Activated CD8-positive, alpha-beta T cell treated with anti-CD3 and anti-CD28 coated beads, Interleukin-2, amount 10 ng/mL, durations not matched to agents 7 days and 5 days (primary cell): ENCODE results near the gene ZNF268. TPM values are rescaled to one million over a fixed set of nuclear protein-coding genes. Genes with fewer than 3 reads are reported as not detected.

Experiments
- ATAC-seq: fragments of 150-1000 bp; cut with Tn5 transposase; one replicate; pipeline ENCODE4 v1.10.0; 2021; ENCODE audit warnings: moderate library complexity
- CTCF ChIA-PET: fragments of 350-600 bp; sonication (Branson Sonifier 250); formaldehyde crosslinking; loops from one replicate; lab custom pipeline; 2021; ENCODE audit warnings: antibody characterized with exemption; lab: Charles Lee
- POLR2A ChIA-PET: fragments of 350-600 bp; sonication (Branson Sonifier 250); formaldehyde crosslinking; loops from one replicate; lab custom pipeline; 2021; ENCODE audit warnings: antibody characterized with exemption; lab: Charles Lee
- DNase-seq: peaks from one replicate; pipeline ENCODE4 v3.0.0-alpha.2; 2020
- H3K27ac Mint-ChIP-seq: one replicate; pipeline ENCODE4 v1.8.0; 2021; ENCODE audit warnings: mild to moderate bottlenecking, mixed read lengths
- H3K27me3 Mint-ChIP-seq: one replicate; pipeline ENCODE4 v1.8.0; 2021; ENCODE audit warnings: low read depth, mixed read lengths
- H3K36me3 Mint-ChIP-seq: one replicate; pipeline ENCODE4 v1.8.0; 2021; ENCODE audit warnings: low read depth, mixed read lengths
- H3K4me1 Mint-ChIP-seq: one replicate; pipeline ENCODE4 v1.8.0; 2021; ENCODE audit warnings: low read depth, mixed read lengths
- H3K4me3 Mint-ChIP-seq: one replicate; pipeline ENCODE4 v1.8.0; 2021; ENCODE audit warnings: mild to moderate bottlenecking, mixed read lengths
- H3K9me3 Mint-ChIP-seq: one replicate; pipeline ENCODE4 v1.8.0; 2022; ENCODE audit warnings: mixed read lengths; ENCODE audit not compliant: insufficient read depth
- total RNA-seq, 2 experiments: library from RNA; stranded (reverse); gene quantifications; one replicate each; pipeline ENCODE4 v1.2.3, GENCODE V29; 2021

The ZNF268 gene
- total RNA-seq, 2 experiments from 2014 or later: 18.0 to 19.6 TPM

DNA sequence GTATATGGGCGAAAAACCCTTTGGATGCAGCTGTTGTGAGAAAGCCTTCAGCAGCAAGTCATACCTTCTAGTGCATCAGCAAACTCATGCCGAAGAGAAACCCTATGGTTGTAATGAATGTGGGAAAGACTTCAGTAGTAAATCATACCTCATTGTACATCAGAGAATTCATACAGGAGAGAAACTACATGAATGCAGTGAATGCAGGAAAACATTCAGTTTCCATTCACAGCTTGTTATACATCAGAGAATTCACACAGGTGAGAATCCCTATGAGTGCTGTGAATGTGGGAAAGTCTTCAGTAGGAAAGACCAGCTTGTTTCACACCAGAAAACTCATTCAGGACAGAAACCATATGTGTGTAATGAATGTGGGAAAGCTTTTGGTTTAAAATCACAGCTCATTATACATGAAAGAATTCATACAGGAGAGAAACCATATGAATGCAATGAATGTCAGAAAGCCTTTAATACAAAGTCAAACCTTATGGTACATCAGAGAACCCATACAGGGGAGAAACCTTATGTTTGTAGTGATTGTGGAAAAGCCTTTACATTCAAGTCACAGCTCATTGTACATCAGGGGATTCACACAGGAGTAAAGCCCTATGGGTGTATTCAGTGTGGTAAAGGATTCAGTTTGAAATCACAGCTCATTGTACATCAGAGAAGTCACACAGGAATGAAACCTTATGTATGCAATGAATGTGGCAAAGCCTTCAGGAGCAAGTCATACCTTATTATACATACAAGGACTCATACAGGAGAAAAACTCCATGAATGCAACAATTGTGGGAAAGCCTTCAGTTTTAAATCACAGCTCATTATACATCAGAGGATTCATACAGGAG, 21.4 kb downstream of the ZNF268 start:
- H3K27ac Mint-ChIP-seq: no peak overlapping the region
- H3K36me3 Mint-ChIP-seq: peaks cover 63% of the 10 kb centered on the region
- H3K4me1 Mint-ChIP-seq: no peaks in the 10 kb centered on the region
- no peaks in the 10 kb centered on the region for H3K27me3 Mint-ChIP-seq
- ChIA-PET POLR2A (no interaction called here), CTCF (no interaction called here)
- ATAC-seq: no peak
- no peak overlapping the region for H3K4me3 Mint-ChIP-seq
- DNase-seq: no peak
- peaks cover 66% of the 10 kb centered on the region for H3K9me3 Mint-ChIP-seq

DNA sequence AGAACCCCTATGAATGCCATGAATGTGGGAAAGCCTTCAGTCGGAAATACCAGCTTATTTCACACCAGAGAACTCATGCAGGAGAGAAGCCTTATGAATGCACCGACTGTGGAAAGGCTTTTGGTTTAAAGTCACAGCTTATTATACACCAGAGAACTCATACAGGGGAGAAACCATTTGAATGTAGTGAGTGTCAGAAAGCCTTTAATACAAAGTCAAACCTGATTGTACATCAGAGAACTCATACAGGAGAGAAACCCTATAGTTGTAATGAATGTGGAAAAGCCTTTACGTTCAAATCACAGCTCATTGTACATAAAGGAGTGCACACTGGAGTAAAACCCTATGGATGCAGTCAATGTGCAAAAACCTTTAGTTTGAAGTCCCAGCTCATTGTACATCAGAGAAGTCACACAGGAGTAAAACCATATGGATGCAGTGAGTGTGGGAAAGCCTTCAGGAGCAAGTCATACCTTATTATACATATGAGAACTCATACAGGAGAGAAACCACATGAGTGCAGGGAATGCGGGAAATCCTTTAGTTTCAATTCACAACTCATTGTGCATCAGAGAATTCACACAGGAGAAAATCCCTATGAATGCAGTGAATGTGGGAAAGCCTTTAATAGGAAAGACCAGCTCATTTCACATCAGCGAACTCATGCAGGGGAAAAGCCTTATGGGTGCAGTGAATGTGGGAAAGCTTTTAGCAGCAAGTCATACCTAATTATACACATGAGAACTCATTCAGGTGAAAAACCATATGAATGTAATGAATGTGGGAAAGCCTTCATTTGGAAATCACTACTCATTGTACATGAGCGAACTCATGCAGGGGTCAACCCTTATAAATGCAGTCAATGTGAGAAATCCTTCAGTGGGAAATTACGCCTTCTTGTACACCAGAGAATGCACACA, 22.3 kb downstream of the ZNF268 start:
- POLR2A ChIA-PET: interaction anchor here (0.8 kb wide), 1 partner anchor 95 kb away, joined by 3 read pairs; no protein-coding TSS in a partner anchor
- no peak overlapping the region for H3K4me3 Mint-ChIP-seq

DNA sequence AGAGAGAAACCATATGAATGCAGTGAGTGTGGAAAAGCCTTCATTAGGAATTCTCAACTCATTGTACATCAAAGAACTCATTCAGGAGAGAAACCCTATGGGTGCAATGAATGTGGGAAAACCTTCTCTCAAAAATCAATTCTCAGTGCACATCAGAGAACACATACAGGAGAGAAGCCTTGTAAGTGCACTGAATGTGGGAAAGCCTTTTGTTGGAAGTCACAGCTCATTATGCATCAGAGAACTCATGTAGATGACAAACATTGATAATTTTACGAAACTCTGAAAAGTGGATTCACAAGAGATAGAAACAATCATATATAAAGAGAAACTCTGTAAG, 22.9 kb downstream of the ZNF268 start:
- no peak for DNase-seq
- Mint-ChIP-seq H3K4me3 (no peak overlapping the region), H3K36me3 (peaks cover 64% of the 10 kb centered on the region), H3K4me1 (no peaks in the 10 kb centered on the region), H3K27ac (no peak overlapping the region), H3K27me3 (no peaks in the 10 kb centered on the region), H3K9me3 (peaks cover 70% of the 10 kb centered on the region)
- ChIA-PET POLR2A (interaction anchor here (0.8 kb wide), 1 partner anchor 95 kb away, joined by 3 read pairs; no protein-coding TSS in a partner anchor), CTCF (no interaction called here)
- ATAC-seq: no peak

More for the DNA sequence above, 22.3 kb downstream of the ZNF268 start:
- Mint-ChIP-seq H3K4me1 (no peaks in the 10 kb centered on the region), H3K27me3 (no peaks in the 10 kb centered on the region), H3K9me3 (peaks cover 68% of the 10 kb centered on the region), H3K27ac (no peak overlapping the region), H3K36me3 (peaks cover 65% of the 10 kb centered on the region)
- CTCF ChIA-PET: no interaction called here
- ATAC-seq (no peak), DNase-seq (no peak)

DNA sequence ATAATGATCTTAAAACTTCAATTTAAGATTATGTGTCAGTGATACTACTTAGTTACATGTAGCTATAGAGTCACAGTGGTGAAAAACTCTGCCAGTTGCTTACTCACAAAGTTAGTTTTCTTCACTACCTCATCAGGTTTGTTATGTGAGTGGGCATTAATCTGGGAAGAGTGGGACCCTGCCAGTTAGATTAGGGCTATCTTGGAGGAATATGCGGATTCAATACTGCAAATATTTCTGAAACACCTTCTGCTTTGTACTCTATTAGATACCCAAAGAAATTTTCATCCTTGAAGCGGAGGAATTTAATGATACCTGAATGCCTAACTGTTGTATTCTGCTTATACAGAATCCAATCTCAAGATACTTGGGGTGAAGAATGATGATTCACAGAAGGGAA, 25.1 kb downstream of the ZNF268 start:
- ATAC-seq: no peak
- Mint-ChIP-seq H3K4me3 (no peak overlapping the region), H3K27me3 (no peaks in the 10 kb centered on the region), H3K27ac (no peak overlapping the region), H3K4me1 (no peaks in the 10 kb centered on the region), H3K9me3 (peaks cover 61% of the 10 kb centered on the region), H3K36me3 (peaks cover 44% of the 10 kb centered on the region)
- POLR2A ChIA-PET: no interaction called here
- CTCF ChIA-PET: no interaction called here
- no peak for DNase-seq

DNA sequence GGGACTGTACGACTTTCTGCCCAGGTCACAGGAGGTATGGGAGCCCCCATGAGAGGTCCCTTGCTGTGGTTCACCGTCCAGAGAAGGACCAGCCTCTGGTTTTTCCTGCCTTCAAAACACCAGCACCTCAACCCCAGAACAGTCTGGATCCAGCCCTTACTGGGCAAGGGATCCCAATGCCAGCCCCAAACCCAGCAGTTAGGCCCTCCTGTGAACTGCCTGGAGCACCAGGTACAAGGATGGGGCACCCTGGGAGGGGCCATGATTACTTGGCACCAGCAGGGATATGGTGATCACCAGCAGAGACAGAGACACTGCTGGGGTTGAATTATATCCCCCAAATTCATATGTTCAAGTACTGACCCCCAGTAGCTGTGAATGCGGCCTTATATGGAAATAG, 34.4 kb downstream of the ZNF268 start:
- no peaks in the 10 kb centered on the region for H3K4me1 Mint-ChIP-seq
- no peaks in the 10 kb centered on the region for H3K36me3 Mint-ChIP-seq
- peaks cover 29% of the 10 kb centered on the region for H3K9me3 Mint-ChIP-seq
- H3K27me3 Mint-ChIP-seq: no peaks in the 10 kb centered on the region
- ATAC-seq (no peak), DNase-seq (no peak)
- H3K4me3 Mint-ChIP-seq: no peak overlapping the region
- no peak overlapping the region for H3K27ac Mint-ChIP-seq
- CTCF ChIA-PET: no interaction called here
- POLR2A ChIA-PET: no interaction called here

DNA sequence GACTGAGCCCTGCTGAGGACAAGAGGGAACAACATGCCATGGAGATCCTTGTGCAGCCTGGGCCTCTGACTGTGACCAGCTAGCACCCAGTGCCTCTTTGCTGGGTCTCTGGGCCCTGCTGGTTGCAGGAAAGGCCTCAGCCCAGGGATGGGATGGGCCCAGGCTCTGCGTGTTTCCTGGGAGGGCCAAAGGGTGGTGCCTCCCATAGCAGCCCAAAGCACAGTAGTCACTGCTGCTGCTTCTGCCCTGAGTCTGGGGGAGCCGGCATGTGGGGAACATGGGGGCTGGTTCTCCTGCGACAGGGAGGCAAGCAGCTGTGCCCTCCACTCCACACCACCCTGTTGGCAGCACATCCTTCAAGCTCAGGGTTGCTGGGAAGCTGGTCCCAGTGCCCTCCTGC, 35.9 kb downstream of the ZNF268 start:
- Mint-ChIP-seq H3K27ac (no peak overlapping the region), H3K4me3 (no peak overlapping the region), H3K4me1 (no peaks in the 10 kb centered on the region), H3K27me3 (no peaks in the 10 kb centered on the region), H3K36me3 (no peaks in the 10 kb centered on the region), H3K9me3 (peaks cover 24% of the 10 kb centered on the region)
- ChIA-PET CTCF (no interaction called here), POLR2A (no interaction called here)
- ATAC-seq (no peak), DNase-seq (no peak)

DNA sequence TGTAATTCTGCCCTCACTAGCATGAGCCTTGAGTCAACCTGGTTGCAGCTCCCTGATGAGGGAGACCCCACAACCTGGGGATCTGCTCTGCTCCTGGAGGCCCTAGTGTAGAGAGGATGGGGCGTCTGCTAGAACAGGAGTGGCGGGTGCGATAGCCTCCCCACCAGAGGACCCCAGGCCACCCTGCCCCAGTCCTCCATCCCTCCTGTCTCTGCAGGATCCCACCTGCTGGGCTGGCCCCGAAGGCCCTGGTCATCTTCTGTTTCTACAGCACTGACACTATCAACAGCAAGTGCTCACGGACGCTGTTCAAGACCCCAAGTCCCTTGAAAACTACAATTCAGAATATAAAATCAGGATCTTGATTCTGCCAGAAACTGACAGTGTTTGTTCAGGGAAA, 39.2 kb downstream of the ZNF268 start:
- H3K9me3 Mint-ChIP-seq: peaks cover 31% of the 10 kb centered on the region
- ATAC-seq: no peak
- CTCF ChIA-PET: no interaction called here
- no peak overlapping the region for H3K4me3 Mint-ChIP-seq
- no peak for DNase-seq
- no peaks in the 10 kb centered on the region for H3K27me3 Mint-ChIP-seq
- no peaks in the 10 kb centered on the region for H3K4me1 Mint-ChIP-seq
- POLR2A ChIA-PET: no interaction called here
- H3K36me3 Mint-ChIP-seq: no peaks in the 10 kb centered on the region
- H3K27ac Mint-ChIP-seq: no peak overlapping the region

DNA sequence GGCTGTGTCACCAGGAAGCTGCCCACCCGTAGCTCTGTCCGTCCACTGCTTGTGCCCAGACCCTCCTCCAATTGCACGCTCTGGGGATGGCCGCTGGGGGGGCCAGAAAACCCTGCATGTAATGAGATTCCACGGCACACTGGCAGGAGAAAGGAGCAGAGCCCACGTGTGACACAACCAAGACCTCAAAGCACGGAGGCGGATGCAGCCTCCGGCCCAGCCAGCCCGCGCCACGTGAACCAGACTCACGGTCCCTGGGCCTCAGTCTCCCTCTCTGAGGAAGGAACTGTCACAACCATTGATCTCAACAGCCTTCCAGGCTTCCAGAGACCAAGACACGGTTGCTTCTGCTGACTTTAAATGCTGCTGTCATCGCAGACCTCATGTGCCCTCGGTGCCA, 39.9 kb downstream of the ZNF268 start:
- Mint-ChIP-seq H3K27ac (no peak overlapping the region), H3K27me3 (no peaks in the 10 kb centered on the region), H3K36me3 (no peaks in the 10 kb centered on the region)

DNA sequence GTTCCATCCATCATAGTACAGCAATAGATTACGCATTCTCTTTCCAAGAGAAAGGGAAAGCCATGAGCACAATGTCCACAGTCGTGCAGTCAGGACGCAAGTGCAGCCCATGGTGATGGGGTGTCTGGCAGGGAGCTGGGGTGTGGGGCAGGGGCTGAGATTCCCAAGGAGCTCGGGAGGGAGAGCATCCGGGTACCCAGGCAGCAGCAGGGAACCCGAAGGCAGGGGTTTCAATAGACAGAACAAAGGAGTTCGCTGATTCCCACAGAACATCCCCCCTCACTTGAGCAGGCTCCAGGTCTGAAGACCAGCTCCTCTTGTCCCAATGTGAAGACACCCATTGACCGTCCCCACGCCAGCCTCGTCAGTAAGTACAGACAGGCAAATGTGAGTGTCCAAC, 40.9 kb downstream of the ZNF268 start:
- H3K27me3 Mint-ChIP-seq: no peaks in the 10 kb centered on the region
- POLR2A ChIA-PET: no interaction called here
- peaks cover 31% of the 10 kb centered on the region for H3K9me3 Mint-ChIP-seq
- H3K36me3 Mint-ChIP-seq: no peaks in the 10 kb centered on the region
- H3K4me1 Mint-ChIP-seq: no peaks in the 10 kb centered on the region
- CTCF ChIA-PET: no interaction called here
- DNase-seq: no peak
- no peak for ATAC-seq
- H3K4me3 Mint-ChIP-seq: no peak overlapping the region
- no peak overlapping the region for H3K27ac Mint-ChIP-seq

More for the DNA sequence above, 39.9 kb downstream of the ZNF268 start:
- Mint-ChIP-seq H3K4me3 (no peak overlapping the region), H3K9me3 (peaks cover 31% of the 10 kb centered on the region), H3K4me1 (no peaks in the 10 kb centered on the region)
- ChIA-PET POLR2A (no interaction called here), CTCF (no interaction called here)
- DNase-seq (no peak), ATAC-seq (no peak)

DNA sequence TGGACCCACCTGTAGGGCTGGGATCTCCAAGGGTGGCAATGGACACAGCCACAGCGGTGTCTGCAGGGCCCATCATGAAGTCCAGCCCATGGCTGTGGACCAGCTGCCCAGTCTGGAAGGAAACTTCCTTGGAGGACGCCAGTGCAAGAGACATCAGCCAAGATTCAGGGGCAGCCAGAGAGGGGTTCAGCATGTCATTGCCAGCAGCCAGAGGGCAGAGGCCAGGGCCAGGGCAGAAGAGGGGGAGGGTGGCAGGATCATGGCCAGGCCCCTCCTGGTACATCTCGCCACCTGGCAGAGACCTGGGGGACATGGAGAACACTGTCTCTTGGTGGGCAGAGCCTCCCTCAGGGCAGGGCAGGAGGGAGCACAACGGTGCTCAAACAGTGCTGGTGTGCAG, 44.2 kb downstream of the ZNF268 start:
- H3K9me3 Mint-ChIP-seq: peaks cover 34% of the 10 kb centered on the region
- H3K4me1 Mint-ChIP-seq: no peaks in the 10 kb centered on the region
- peaks cover 4% of the 10 kb centered on the region for H3K36me3 Mint-ChIP-seq
- DNase-seq (no peak), ATAC-seq (no peak)
- POLR2A ChIA-PET: no interaction called here
- no peaks in the 10 kb centered on the region for H3K27me3 Mint-ChIP-seq
- H3K4me3 Mint-ChIP-seq: no peak overlapping the region
- no peak overlapping the region for H3K27ac Mint-ChIP-seq
- CTCF ChIA-PET: no interaction called here

DNA sequence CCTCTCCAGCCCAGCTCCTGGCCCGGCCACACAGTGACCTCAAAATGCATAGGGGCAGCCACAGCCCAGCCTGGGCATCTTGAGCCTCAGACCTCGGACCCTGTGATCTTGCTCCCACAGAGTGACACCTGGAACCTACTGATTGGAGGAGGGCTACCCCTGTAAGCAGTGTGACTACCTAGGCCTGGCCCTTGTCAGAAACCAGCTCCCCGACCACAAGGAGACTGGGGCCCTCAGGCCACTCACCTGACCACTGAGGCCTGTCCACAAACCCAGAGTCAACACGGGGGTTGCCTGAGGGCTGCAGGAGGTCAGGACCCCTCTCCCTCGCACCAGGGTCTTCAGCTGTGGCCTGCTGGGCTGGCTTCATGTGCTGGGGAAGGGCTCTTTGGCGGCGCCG, 45.4 kb downstream of the ZNF268 start:
- no peaks in the 10 kb centered on the region for H3K4me1 Mint-ChIP-seq
- no peak overlapping the region for H3K27ac Mint-ChIP-seq
- H3K27me3 Mint-ChIP-seq: no peaks in the 10 kb centered on the region
- CTCF ChIA-PET: no interaction called here
- ATAC-seq (no peak), DNase-seq (no peak)
- H3K9me3 Mint-ChIP-seq: peaks cover 40% of the 10 kb centered on the region
- H3K36me3 Mint-ChIP-seq: peaks cover 4% of the 10 kb centered on the region
- no peak overlapping the region for H3K4me3 Mint-ChIP-seq
- POLR2A ChIA-PET: no interaction called here

DNA sequence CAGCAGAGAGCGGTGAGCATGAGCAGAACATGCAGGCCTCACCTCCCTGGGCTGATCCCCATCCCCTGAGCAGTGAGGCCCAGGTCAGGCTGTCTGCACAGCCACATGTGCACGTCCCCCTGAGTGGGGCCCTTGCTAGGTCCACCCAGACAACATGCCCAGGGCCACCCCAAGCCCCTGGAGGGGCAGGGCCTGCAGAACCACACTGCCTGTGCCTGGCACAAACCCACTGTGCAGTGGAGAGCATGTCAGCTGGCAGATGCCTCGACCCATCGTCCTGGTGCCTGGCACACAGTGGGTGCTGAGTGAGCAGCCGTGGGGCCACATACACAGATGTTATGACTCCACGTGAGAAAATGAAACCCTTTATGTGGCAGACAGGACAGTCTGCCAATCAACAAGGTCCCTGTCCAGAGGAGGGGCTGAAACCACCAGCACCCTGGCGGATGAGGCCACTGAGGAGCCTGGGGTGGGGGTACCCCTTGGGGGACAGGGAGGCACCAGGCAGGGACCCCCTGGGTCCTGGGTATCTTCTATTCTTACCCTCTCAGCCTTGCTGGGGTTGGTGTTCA, 46.1 kb downstream of the ZNF268 start:
- no peak overlapping the region for H3K4me3 Mint-ChIP-seq
- H3K36me3 Mint-ChIP-seq: peaks cover 4% of the 10 kb centered on the region
- CTCF ChIA-PET: no interaction called here
- no peaks in the 10 kb centered on the region for H3K4me1 Mint-ChIP-seq
- no peak for DNase-seq
- H3K27ac Mint-ChIP-seq: no peak overlapping the region
- H3K27me3 Mint-ChIP-seq: no peaks in the 10 kb centered on the region
- peaks cover 36% of the 10 kb centered on the region for H3K9me3 Mint-ChIP-seq
- POLR2A ChIA-PET: no interaction called here
- no peak for ATAC-seq
